ENCODE measurements around the gene THOC1. TPM values are rescaled to one million over a fixed set of nuclear protein-coding genes. Genes with fewer than 3 reads are reported as not detected.

The THOC1 gene
- total RNA-seq, 3 donors from 2014 or later = 56.2 to 98.9 (median 67.5) TPM

DNA sequence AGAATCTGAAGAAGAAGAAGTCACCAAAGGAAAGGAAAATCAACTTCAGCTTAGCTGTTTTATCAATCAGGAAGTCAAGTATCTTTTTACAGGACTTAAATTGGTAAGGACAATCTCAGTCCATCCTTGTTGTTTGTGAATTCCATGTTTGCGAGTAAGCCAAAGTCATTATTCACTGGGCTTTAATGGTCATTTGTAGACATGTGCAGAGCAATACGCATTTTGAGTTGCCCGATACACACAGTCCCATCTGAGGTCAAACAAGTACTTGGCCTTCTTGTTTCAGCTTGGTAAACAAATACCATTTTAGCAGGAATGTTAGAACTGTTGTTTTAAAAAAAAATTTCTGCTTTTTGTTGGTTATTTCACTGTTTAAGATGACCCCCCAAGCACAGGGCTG is 68.6 kb downstream of the THOC1 start:
- intact Hi-C loops (cut with DNase I; ENCODE audit: low total_unique reads) = no loop called here
- H3K27me3 ChIP-seq = no peaks in the 10 kb centered on the region
- H3K4me3 ChIP-seq = no peak overlapping the region
- H3K36me3 ChIP-seq = no peaks in the 10 kb centered on the region
- H3K9me3 ChIP-seq = no peaks in the 10 kb centered on the region
- no peak overlapping the region for H3K27ac ChIP-seq
- no peak for DNase-seq (ENCODE audit: low spot score in 2 of 2)
- H3K4me1 ChIP-seq = no peaks in the 10 kb centered on the region
- TF ChIP-seq, protein P1, sequence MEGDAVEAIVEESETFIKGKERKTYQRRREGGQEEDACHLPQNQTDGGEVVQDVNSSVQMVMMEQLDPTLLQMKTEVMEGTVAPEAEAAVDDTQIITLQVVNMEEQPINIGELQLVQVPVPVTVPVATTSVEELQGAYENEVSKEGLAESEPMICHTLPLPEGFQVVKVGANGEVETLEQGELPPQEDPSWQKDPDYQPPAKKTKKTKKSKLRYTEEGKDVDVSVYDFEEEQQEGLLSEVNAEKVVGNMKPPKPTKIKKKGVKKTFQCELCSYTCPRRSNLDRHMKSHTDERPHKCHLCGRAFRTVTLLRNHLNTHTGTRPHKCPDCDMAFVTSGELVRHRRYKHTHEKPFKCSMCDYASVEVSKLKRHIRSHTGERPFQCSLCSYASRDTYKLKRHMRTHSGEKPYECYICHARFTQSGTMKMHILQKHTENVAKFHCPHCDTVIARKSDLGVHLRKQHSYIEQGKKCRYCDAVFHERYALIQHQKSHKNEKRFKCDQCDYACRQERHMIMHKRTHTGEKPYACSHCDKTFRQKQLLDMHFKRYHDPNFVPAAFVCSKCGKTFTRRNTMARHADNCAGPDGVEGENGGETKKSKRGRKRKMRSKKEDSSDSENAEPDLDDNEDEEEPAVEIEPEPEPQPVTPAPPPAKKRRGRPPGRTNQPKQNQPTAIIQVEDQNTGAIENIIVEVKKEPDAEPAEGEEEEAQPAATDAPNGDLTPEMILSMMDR (IDR thresholded peaks at IDR 0.05) = no peak
- TF ChIP-seq POLR2AphosphoS5 (IDR thresholded peaks at IDR 0.05) (no peak), POLR2A (IDR thresholded peaks at IDR 0.05) (no peak)

DNA sequence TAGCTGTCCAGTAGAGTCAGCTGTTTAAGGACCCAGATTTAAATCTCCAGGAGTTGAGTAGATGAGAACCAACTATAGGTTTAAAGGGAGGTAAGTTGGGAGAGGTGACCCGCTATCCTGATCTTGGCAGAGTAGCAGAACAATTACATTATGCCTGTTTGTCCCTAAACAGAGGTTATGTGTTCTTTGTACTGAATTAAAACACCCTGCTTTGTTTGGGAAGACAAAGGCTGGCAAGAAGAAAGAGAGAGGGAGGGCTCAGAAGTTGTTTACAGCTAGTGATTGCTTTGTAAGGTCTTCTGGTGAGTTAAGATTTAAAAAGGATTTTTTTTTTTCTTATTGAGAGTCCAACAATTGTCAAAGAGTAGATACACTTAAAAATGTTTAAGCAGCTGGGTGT is 72.2 kb downstream of the THOC1 start:
- no peak overlapping the region for H3K27ac ChIP-seq
- TF ChIP-seq POLR2A (IDR thresholded peaks at IDR 0.05) (no peak), POLR2AphosphoS5 (IDR thresholded peaks at IDR 0.05) (no peak)
- TF ChIP-seq, protein P1 (IDR thresholded peaks at IDR 0.05) = no peak
- intact Hi-C loops (cut with DNase I; ENCODE audit: low total_unique reads) = no loop called here
- no peak for DNase-seq (ENCODE audit: low spot score in 2 of 2)
- no peak overlapping the region for H3K4me3 ChIP-seq
- no peaks in the 10 kb centered on the region for H3K27me3 ChIP-seq
- H3K4me1 ChIP-seq = no peaks in the 10 kb centered on the region
- no peaks in the 10 kb centered on the region for H3K9me3 ChIP-seq
- no peaks in the 10 kb centered on the region for H3K36me3 ChIP-seq

DNA sequence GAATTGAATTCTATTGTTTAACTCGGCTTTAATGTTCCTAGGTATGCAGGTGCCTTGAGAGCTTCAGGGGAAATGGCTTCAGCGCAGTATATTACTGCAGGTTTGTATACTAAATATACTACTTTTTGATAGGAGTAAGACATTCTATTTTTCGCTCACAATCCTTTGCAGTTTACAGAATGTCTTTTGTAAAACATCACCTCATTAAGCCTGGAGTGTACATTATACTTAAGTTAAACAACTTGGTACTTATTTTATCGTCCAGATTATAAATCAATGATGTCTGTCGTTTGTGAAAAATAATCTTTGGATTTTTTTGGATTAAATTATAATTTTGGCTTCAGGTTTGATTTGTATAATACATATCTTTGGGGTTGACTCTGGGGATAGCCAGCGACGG is 75.0 kb downstream of the THOC1 start:
- intact Hi-C loops (cut with DNase I; ENCODE audit: low total_unique reads) = no loop called here
- Histone ChIP-seq H3K4me1 (no peaks in the 10 kb centered on the region), H3K27me3 (no peaks in the 10 kb centered on the region), H3K36me3 (no peaks in the 10 kb centered on the region), H3K4me3 (no peak overlapping the region), H3K9me3 (no peaks in the 10 kb centered on the region), H3K27ac (no peak overlapping the region)
- no peak for TF ChIP-seq POLR2A (IDR thresholded peaks at IDR 0.05)
- no peak for TF ChIP-seq POLR2AphosphoS5 (IDR thresholded peaks at IDR 0.05)
- TF ChIP-seq, protein P1 (IDR thresholded peaks at IDR 0.05) = no peak
- no peak for DNase-seq (ENCODE audit: low spot score in 2 of 2)

DNA sequence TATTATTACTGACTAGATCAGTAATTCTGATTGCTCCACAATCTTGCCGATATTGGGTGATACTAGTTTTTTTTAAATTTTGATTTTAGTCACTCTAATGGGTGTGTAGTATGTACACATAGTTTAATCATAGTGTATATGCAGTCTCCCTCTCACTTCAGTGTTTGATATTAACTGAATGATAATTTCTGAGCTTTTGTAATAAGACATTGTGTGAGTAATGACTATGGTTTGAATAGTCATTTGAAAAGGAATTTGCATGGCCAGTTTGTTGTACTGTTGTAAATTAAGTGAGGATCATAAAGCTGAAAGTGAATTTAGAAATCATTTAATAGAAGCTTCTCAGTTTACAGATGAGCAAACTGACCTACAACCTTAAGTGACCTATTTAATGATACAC is 76.1 kb downstream of the THOC1 start:
- TF ChIP-seq POLR2AphosphoS5 (IDR thresholded peaks at IDR 0.05) (no peak), POLR2A (IDR thresholded peaks at IDR 0.05) (no peak)
- TF ChIP-seq, protein P1 (IDR thresholded peaks at IDR 0.05) = no peak
- Histone ChIP-seq H3K9me3 (no peaks in the 10 kb centered on the region), H3K36me3 (no peaks in the 10 kb centered on the region), H3K27ac (no peak overlapping the region), H3K4me3 (no peak overlapping the region), H3K4me1 (no peaks in the 10 kb centered on the region), H3K27me3 (no peaks in the 10 kb centered on the region)
- DNase-seq (ENCODE audit: low spot score in 2 of 2) = no peak
- intact Hi-C loops (cut with DNase I; ENCODE audit: low total_unique reads) = no loop called here

DNA sequence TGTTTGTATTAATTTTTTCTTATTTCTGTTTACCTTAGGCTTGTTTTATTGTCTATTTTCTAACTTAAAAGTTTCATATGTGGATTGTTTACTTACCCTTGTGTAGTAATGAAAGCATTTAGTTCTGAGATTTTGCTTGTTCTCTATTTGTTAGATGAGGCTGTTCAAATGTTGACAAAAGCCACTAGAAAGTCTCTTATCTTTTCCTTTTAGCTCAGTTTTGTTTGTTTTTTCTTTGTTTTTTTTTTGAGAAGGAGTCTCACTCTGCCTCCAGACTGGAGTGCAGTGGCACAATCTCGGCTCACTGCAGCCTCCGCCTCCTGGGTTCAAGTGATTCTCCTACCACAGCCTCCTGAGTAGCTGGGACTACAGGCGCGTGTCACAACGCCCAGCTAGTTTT is 78.6 kb downstream of the THOC1 start:
- no peak overlapping the region for H3K4me3 ChIP-seq
- TF ChIP-seq POLR2AphosphoS5 (IDR thresholded peaks at IDR 0.05) (no peak), POLR2A (IDR thresholded peaks at IDR 0.05) (no peak)
- TF ChIP-seq, protein P1 (IDR thresholded peaks at IDR 0.05) = no peak
- no peak for DNase-seq (ENCODE audit: low spot score in 2 of 2)
- no peaks in the 10 kb centered on the region for H3K4me1 ChIP-seq
- H3K27ac ChIP-seq = no peak overlapping the region
- intact Hi-C loops (cut with DNase I; ENCODE audit: low total_unique reads) = no loop called here
- H3K36me3 ChIP-seq = no peaks in the 10 kb centered on the region
- no peaks in the 10 kb centered on the region for H3K9me3 ChIP-seq
- no peaks in the 10 kb centered on the region for H3K27me3 ChIP-seq

Data from breast epithelium (tissue), 4 donors.